H1 (cell line): Measurements from ENCODE around the gene GXYLT2. TPM values are rescaled to one million over a fixed set of nuclear protein-coding genes. Genes with fewer than 3 reads are reported as not detected.

ENCODE experiments used
- CTCF ChIA-PET: fragments of 300-600 bp; sonication (Branson Sonifier 250); formaldehyde crosslinking; loops from one replicate; lab custom pipeline; 2021; ENCODE audit not compliant: partially characterized antibody; lab: Charles Lee
- POLR2A ChIA-PET: fragments of 300-600 bp; sonication (Branson Sonifier 250); formaldehyde crosslinking; loops from one replicate; lab custom pipeline; 2021; ENCODE audit warnings: inconsistent platforms; ENCODE audit not compliant: partially characterized antibody; lab: Charles Lee
- DNase-seq, 2 experiments: peaks; one replicate each; pipeline versions ENCODE4 v3.0.0 to v3.0.0-alpha.2; 2010 to 2022; ENCODE audit warnings: low spot score in 2 of 2, low read depth in 1 of 2, mixed read lengths in 1 of 2
- FAIRE-seq: peaks from 2 replicates; lab custom pipeline; 2011; peaks lifted over from hg19 to GRCh38; lab: Jason Lieb, UNC
- H2AFZ ChIP-seq: 2 replicates; pipeline ENCODE4 v1.8.1; 2012; ENCODE audit warnings: low read length, inconsistent platforms
- H2AK5ac ChIP-seq: 2 replicates; pipeline ENCODE4 v1.6.1; 2013; ENCODE audit warnings: low read depth, low read length
- H2BK120ac ChIP-seq: replicated peaks from 2 replicates; pipeline ENCODE3; 2013; ENCODE audit warnings: low read depth, low read length, inconsistent platforms
- H2BK12ac ChIP-seq: 2 replicates; pipeline ENCODE4 v1.6.1; 2013; ENCODE audit warnings: low read depth, low read length
- H2BK15ac ChIP-seq: 2 replicates; pipeline ENCODE4 v1.6.1; 2013; ENCODE audit warnings: low read length
- H2BK20ac ChIP-seq: 2 replicates; pipeline ENCODE4 v1.6.1; 2013; ENCODE audit warnings: low read length
- H2BK5ac ChIP-seq: 2 replicates; pipeline ENCODE4 v1.6.1; 2013; ENCODE audit warnings: low read depth, low read length
- H3K14ac ChIP-seq: 2 replicates; pipeline ENCODE4 v1.6.1; 2013; ENCODE audit warnings: inconsistent platforms; ENCODE audit not compliant: insufficient read length
- H3K18ac ChIP-seq: 2 replicates; pipeline ENCODE4 v1.6.1; 2013; ENCODE audit warnings: low read length; ENCODE audit errors: extremely low read depth
- H3K23ac ChIP-seq: 2 replicates; pipeline ENCODE4 v1.6.1; 2013; ENCODE audit warnings: inconsistent platforms; ENCODE audit not compliant: insufficient read length
- H3K23me2 ChIP-seq: 2 replicates; pipeline ENCODE4 v1.6.1; 2013; ENCODE audit warnings: low read depth, low read length
- H3K27ac ChIP-seq: 2 replicates; pipeline ENCODE4 v1.6.1; 2011; ENCODE audit warnings: low read depth, low read length, inconsistent platforms
- H3K27me3 ChIP-seq, 4 experiments: replicated peaks in 1 of 4; 1 replicate in 1 of 4; 2 replicates in 3 of 4; pipeline versions ENCODE4 v1.6.1 to v1.8.1; 2011 to 2013; ENCODE audit warnings: low read length in 3 of 4, mild to moderate bottlenecking in 3 of 4, inconsistent platforms in 2 of 4, mixed read lengths in 2 of 4, moderate library complexity in 1 of 4; ENCODE audit not compliant: control insufficient read depth in 3 of 4, insufficient read depth in 3 of 4; ENCODE audit errors: extremely low read depth in 1 of 4
- H3K36me3 ChIP-seq, 4 experiments: 2 replicates each; pipeline versions ENCODE4 v1.6.1 to v1.8.1; 2011 to 2013; ENCODE audit warnings: mild to moderate bottlenecking in 4 of 4, low read length in 3 of 4, moderate library complexity in 2 of 4, control low read depth in 1 of 4, inconsistent platforms in 1 of 4; ENCODE audit not compliant: insufficient read depth in 4 of 4, control insufficient read depth in 2 of 4
- H3K4ac ChIP-seq: replicated peaks from 2 replicates; pipeline ENCODE3; 2013; ENCODE audit warnings: low read length, low read depth, mixed read lengths, inconsistent platforms; ENCODE audit not compliant: insufficient read length
- H3K4me1 ChIP-seq, 4 experiments: replicated peaks in 1 of 4; 1 replicate in 1 of 4; 2 replicates in 3 of 4; pipeline versions ENCODE4 v1.6.1 to v1.8.1; 2011 to 2013; ENCODE audit warnings: low read length in 3 of 4, inconsistent platforms in 2 of 4, mixed read lengths in 1 of 4; ENCODE audit not compliant: insufficient read depth in 4 of 4, control insufficient read depth in 3 of 4
- H3K4me2 ChIP-seq, 2 experiments: 2 replicates each; pipeline versions ENCODE4 v1.6.1 to v1.8.1; 2011 to 2013; ENCODE audit warnings: low read depth in 2 of 2, low read length in 2 of 2, control low read depth in 1 of 2, inconsistent platforms in 1 of 2, mild to moderate bottlenecking in 1 of 2; ENCODE audit not compliant: insufficient read depth in 1 of 2
- H3K4me3 ChIP-seq, 4 experiments: fragments of 200-600, 300-600 bp in 1 of 4; sonication (generic), shearing (Covaris generic), sonication (Bioruptor Twin) in 1 of 4; 2 replicates each; pipeline versions ENCODE4 v1.5.1 to v1.8.1; 2011 to 2016; ENCODE audit warnings: low read length in 4 of 4, low read depth in 3 of 4, control low read depth in 2 of 4, inconsistent platforms in 2 of 4, mild to moderate bottlenecking in 2 of 4, mixed read lengths in 1 of 4, moderate library complexity in 1 of 4; ENCODE audit not compliant: insufficient read depth in 2 of 4; ENCODE audit errors: extremely low read depth in 1 of 4
- H3K56ac ChIP-seq: replicated peaks from 2 replicates; pipeline ENCODE3; 2013; ENCODE audit warnings: low read depth, mild to moderate bottlenecking, mixed read lengths, low read length, inconsistent platforms; ENCODE audit not compliant: insufficient read length
- H3K79me1 ChIP-seq: 2 replicates; pipeline ENCODE4 v1.6.1; 2013; ENCODE audit warnings: low read depth, low read length, control low read depth
- H3K79me2 ChIP-seq, 2 experiments: 2 replicates each; pipeline versions ENCODE4 v1.6.1 to v1.8.1; 2012 to 2013; ENCODE audit warnings: low read length in 2 of 2, mild to moderate bottlenecking in 2 of 2, inconsistent platforms in 1 of 2; ENCODE audit not compliant: insufficient read depth in 2 of 2, control insufficient read depth in 1 of 2
- H3K9ac ChIP-seq, 4 experiments: replicated peaks in 1 of 4; 1 replicate in 1 of 4; 2 replicates in 3 of 4; pipeline versions ENCODE4 v1.6.1 to v1.8.1; 2011 to 2013; ENCODE audit warnings: low read depth in 3 of 4, low read length in 3 of 4, control low read depth in 2 of 4, mild to moderate bottlenecking in 2 of 4, moderate library complexity in 2 of 4, inconsistent platforms in 1 of 4; ENCODE audit errors: extremely low read depth in 1 of 4
- H3K9me3 ChIP-seq, 2 experiments: 2 replicates each; pipeline versions ENCODE4 v1.6.1 to v1.8.1; 2012 to 2013; ENCODE audit warnings: mild to moderate bottlenecking in 2 of 2, moderate library complexity in 2 of 2, control low read depth in 1 of 2, inconsistent platforms in 1 of 2, low read depth in 1 of 2, low read length in 1 of 2, mixed read lengths in 1 of 2; ENCODE audit not compliant: insufficient read depth in 2 of 2
- H4K20me1 ChIP-seq, 2 experiments: replicated peaks in 1 of 2; 2 replicates each; pipeline versions ENCODE3 to v1.8.1; 2011 to 2013; ENCODE audit warnings: inconsistent platforms in 2 of 2, low read length in 2 of 2, mild to moderate bottlenecking in 1 of 2; ENCODE audit not compliant: insufficient read depth in 2 of 2, control insufficient read depth in 1 of 2
- H4K5ac ChIP-seq: 2 replicates; pipeline ENCODE4 v1.6.1; 2013; ENCODE audit warnings: low read length, low read depth, mixed read lengths, inconsistent platforms; ENCODE audit not compliant: insufficient read length
- H4K8ac ChIP-seq: 2 replicates; pipeline ENCODE4 v1.8.0; 2013; ENCODE audit warnings: mild to moderate bottlenecking, moderate library complexity, low read length, inconsistent platforms; ENCODE audit not compliant: insufficient read depth; ENCODE audit errors: extremely low read depth
- H4K91ac ChIP-seq: replicated peaks from 2 replicates; pipeline ENCODE3; 2013; ENCODE audit warnings: low read length, mixed read lengths, inconsistent platforms; ENCODE audit not compliant: insufficient read length
- POLR2AphosphoS5 ChIP-seq: IDR thresholded peaks from 2 replicates; pipeline ENCODE4 v1.6.1; 2011; ENCODE audit warnings: low read depth, low read length
- SUZ12 ChIP-seq: fragments of 200-600 bp; sonication (generic); IDR thresholded peaks from 2 replicates; pipeline ENCODE4 v1.6.1; 2012; ENCODE audit warnings: mild to moderate bottlenecking, inconsistent platforms, low read length, moderate library complexity, mixed read lengths
- TBP ChIP-seq: IDR thresholded peaks from 2 replicates; pipeline ENCODE4 v1.6.1; 2011; ENCODE audit warnings: low read depth, low read length, improper control_type of control experiment
- WGBS, 2 experiments: shearing (Covaris generic) in 1 of 2; methylation state at CpG; one replicate each; pipeline versions ENCODE4 v1.1.6 to v1.1.7; 2013 to 2015; ENCODE audit warnings: low lambda C conversion rate in 2 of 2, mixed read lengths in 2 of 2, inconsistent platforms in 1 of 2, low coverage in 1 of 2, missing lambda C conversion rate in 1 of 2; ENCODE audit not compliant: insufficient replicate concordance in 2 of 2, insufficient coverage in 1 of 2, insufficient read length in 1 of 2; ENCODE audit errors: extremely low coverage in 1 of 2, missing lambda C conversion rate in 1 of 2; 5-methylcytosine and 5-hydroxymethylcytosine counted together
- polyA plus RNA-seq, 7 experiments: library from polyadenylated mRNA; depleted of rRNA in 3 of 7; stranded (reverse) in 5 of 7; unstranded in 2 of 7; fragments of >200 nt in 5 of 7; fragments of 200-250 nt in 2 of 7; gene quantifications; 1 replicate in 5 of 7; 2 replicates in 1 of 7; 4 replicates in 1 of 7; pipeline versions ENCODE4 v1.2.1 to v1.2.3, GENCODE V29; 2011 to 2013; ENCODE audit warnings: missing spikeins in 2 of 7, mixed read lengths in 2 of 7
- total RNA-seq: library from RNA; stranded (reverse); fragmentation: NEBNext Ultra II Directional; extraction: Animal tissue kit (Norgen Biotek cat#: 25700); gene quantifications from 2 replicates; pipeline ENCODE4 v1.2.1, GENCODE V29; 2021

Gene GXYLT2
- total and polyA plus RNA-seq, 2 of the 8 experiments (the other 6 are each of a cell fraction or from before 2014, with no cell fraction given), result 1.8 to 5.6 TPM

- no peak overlapping the region for H4K8ac ChIP-seq
- no peak overlapping the region for H2BK20ac ChIP-seq
- no peak overlapping the region for H2BK12ac ChIP-seq
- no peaks in the 10 kb centered on the region for H3K36me3 ChIP-seq
- no peak overlapping the region for H3K18ac ChIP-seq
- WGBS, 2 experiments, result 84% methylated on average over 4 of the region's 5 CpGs; no CpG with 5 or more reads in 1 of the 2 experiments
- no peak overlapping the region for H2BK120ac ChIP-seq
- no peak overlapping the region for H3K9ac ChIP-seq
- no peak overlapping the region for H3K4me2 ChIP-seq
- CTCF ChIA-PET, result interaction anchor here (0.6 to 1.9 kb wide), 6 partner anchors 11 to 286 kb away, joined by 3 to 6 read pairs (median 4); no protein-coding TSS in a partner anchor
- H3K23me2 ChIP-seq, result no peaks in the 10 kb centered on the region
- H3K14ac ChIP-seq, result no peak overlapping the region
- H3K4me1 ChIP-seq, result peaks cover 0 to 2% (median under 1%) of the 10 kb centered on the region in 4 experiments; a peak in 2 of 7 replicates
- no peak overlapping the region for H4K91ac ChIP-seq
- H3K27ac ChIP-seq, result no peak overlapping the region
- H3K4ac ChIP-seq, result no peak overlapping the region
- H3K4me3 ChIP-seq, result no peak overlapping the region
- H2BK5ac ChIP-seq, result no peak overlapping the region
- no peak overlapping the region for H2AFZ ChIP-seq
- POLR2A ChIA-PET, result interaction anchor here (1.1 kb wide), 1 partner anchor 7 kb away, joined by 3 read pairs; the partner anchor contains the start of gene GXYLT2
- H3K79me2 ChIP-seq, result no peaks in the 10 kb centered on the region
- H3K9me3 ChIP-seq, result no peaks in the 10 kb centered on the region
- H4K5ac ChIP-seq, result no peak overlapping the region
- H2BK15ac ChIP-seq, result no peak overlapping the region
- DNase-seq (no peak), FAIRE-seq (no peak)
- H3K56ac ChIP-seq, result no peak overlapping the region
- no peak overlapping the region for H3K23ac ChIP-seq
- no peak overlapping the region for H2AK5ac ChIP-seq
- H3K27me3 ChIP-seq, result peaks cover 0 to 14% (median 6%) of the 10 kb centered on the region in 4 experiments; a peak in 5 of 7 replicates
- H3K79me1 ChIP-seq, result no peaks in the 10 kb centered on the region
- peaks cover 0 to 2% of the 10 kb centered on the region in 2 experiments for H4K20me1 ChIP-seq
- TF ChIP-seq SUZ12 (no peak), POLR2AphosphoS5 (no peak), TBP (no peak)
These were observed 7.2 kb downstream of the GXYLT2 start for GRCh38 chr3:72894976-72895552.
